ENCODE data around the gene CD99L2.

CD99L2 gene

DNA sequence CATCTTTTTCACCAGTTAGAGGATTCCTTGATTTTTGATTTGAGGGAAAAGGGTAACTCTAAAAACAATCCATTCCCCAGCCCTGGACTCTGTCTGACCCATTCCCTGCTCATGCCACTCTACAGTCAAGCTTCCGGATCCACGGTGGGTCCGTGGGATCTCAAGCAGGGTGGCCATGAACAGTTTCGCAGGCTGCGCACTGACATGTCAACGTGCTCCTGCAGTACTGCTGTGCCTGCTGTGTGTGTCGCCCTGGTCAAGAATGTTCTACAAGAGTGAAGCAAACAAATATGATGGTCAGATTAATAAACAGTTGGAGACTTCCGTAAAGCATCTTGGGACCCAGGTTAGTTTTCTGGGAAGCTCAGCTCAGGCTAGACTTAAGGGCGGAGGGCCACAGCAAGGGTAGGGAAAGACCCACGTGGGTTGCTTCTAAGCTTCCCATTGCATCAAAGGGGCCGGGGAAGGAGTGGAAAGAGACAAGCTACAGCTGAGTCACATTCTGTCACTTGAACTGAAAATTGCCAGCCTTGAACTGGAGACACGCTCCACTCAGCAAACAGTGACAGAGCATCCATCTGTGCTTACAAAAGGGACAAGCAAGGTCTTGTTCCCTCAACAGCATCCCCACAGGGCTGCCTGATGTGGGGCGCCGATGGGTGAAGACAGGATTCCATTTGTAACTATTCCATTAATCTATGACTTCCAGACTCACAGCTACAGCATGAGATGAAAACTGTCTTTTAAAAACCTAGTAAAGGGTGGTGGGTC is 123.5 kb downstream of the CD99L2 start:
- no peaks in the 10 kb centered on the region for H3K9me3 ChIP-seq (ENCODE audit: control insufficient read depth, insufficient read depth, low read length)
- H3K27me3 ChIP-seq (ENCODE audit: control insufficient read depth, insufficient read depth, low read length), result no peaks in the 10 kb centered on the region

DNA sequence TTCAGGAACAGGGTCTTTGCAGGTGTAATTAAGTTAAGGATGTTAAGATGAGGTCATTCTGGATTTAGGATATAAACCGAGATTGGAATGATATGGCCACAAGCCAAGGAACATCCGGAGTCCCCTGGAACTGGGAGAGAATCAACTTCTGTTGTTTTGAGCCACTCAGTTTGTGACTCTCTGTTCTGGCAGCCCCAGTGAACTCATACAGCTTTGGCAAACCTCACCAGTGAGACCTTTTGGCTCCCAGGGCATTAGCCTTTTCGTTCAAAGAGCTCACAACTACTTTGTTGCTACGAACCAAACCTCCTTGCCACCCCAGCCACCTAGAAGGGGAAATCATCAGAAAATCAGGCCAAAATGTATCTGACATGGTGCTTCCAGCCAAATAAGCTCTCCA is 124.8 kb downstream of the CD99L2 start:
- Histone ChIP-seq H3K27me3 (ENCODE audit: control insufficient read depth, insufficient read depth, low read length) (no peaks in the 10 kb centered on the region), H3K36me3 (ENCODE audit: control insufficient read depth, insufficient read depth, low read length) (peaks cover 6% of the 10 kb centered on the region), H3K9ac (ENCODE audit: low read depth, low read length) (no peak overlapping the region), H3K4me1 (ENCODE audit: control insufficient read depth, insufficient read depth, low read length) (no peaks in the 10 kb centered on the region), H3K9me3 (ENCODE audit: control insufficient read depth, insufficient read depth, low read length) (no peaks in the 10 kb centered on the region), H3K4me3 (ENCODE audit: low read depth, low read length) (no peak overlapping the region)

More for the DNA sequence above, 123.5 kb downstream of the CD99L2 start:
- no peak overlapping the region for H3K4me3 ChIP-seq (ENCODE audit: low read depth, low read length)
- no peaks in the 10 kb centered on the region for H3K4me1 ChIP-seq (ENCODE audit: control insufficient read depth, insufficient read depth, low read length)
- H3K36me3 ChIP-seq (ENCODE audit: control insufficient read depth, insufficient read depth, low read length), result peaks cover 6% of the 10 kb centered on the region
- H3K9ac ChIP-seq (ENCODE audit: low read depth, low read length), result no peak overlapping the region

DNA sequence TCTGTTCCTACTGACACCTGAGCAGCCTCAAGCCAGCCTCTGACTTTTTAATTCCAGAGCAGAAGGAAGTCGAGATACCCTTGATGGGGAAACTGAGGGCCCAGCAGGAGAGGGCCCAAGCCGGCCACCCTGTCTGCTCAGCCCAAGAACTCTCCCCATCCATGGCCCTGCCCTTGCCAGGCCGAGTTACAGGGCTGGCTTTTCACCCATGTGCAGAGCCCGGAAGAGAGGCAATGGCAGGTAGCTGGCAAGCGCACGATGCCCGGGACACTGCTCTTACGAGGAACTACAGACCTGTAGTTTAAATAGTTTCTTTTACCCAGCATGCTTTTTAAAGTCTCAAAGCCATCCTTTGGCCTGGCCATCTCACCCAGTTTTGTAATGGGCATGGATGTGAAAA is 125.4 kb downstream of the CD99L2 start:
- Histone ChIP-seq H3K9ac (ENCODE audit: low read depth, low read length) (no peak overlapping the region), H3K4me1 (ENCODE audit: control insufficient read depth, insufficient read depth, low read length) (no peaks in the 10 kb centered on the region), H3K4me3 (ENCODE audit: low read depth, low read length) (no peak overlapping the region), H3K27me3 (ENCODE audit: control insufficient read depth, insufficient read depth, low read length) (no peaks in the 10 kb centered on the region), H3K36me3 (ENCODE audit: control insufficient read depth, insufficient read depth, low read length) (peaks cover 11% of the 10 kb centered on the region), H3K9me3 (ENCODE audit: control insufficient read depth, insufficient read depth, low read length) (no peaks in the 10 kb centered on the region)

- H3K4me1 ChIP-seq (ENCODE audit: control insufficient read depth, insufficient read depth, low read length), result no peaks in the 10 kb centered on the region
Measured at GRCh38 chrX:150772150-150772970, 126.1 kb downstream of the CD99L2 start.

DNA sequence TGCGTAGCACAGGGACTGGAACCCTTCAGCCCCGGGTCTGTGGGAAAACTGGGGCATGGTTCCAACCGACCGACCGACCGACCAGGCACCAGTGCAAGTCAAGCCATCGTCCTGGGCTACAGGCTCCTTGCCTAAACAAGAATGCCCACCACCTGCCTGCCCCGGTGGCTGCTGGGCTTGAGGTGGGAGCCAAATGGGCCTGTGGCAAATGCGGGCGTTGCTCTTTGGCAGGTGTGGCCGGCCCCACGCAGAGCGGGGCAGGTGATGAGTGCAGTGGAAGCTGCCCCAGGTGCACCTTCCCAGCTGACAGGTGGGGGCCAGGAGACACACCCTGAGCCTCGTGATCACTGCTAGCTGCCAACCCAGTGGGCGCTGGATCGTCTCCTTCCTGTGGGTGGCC is 127.4 kb downstream of the CD99L2 start:
- Histone ChIP-seq H3K36me3 (ENCODE audit: control insufficient read depth, insufficient read depth, low read length) (peaks cover 11% of the 10 kb centered on the region), H3K4me1 (ENCODE audit: control insufficient read depth, insufficient read depth, low read length) (no peaks in the 10 kb centered on the region), H3K9ac (ENCODE audit: low read depth, low read length) (no peak overlapping the region), H3K4me3 (ENCODE audit: low read depth, low read length) (no peak overlapping the region), H3K27me3 (ENCODE audit: control insufficient read depth, insufficient read depth, low read length) (no peaks in the 10 kb centered on the region), H3K9me3 (ENCODE audit: control insufficient read depth, insufficient read depth, low read length) (no peaks in the 10 kb centered on the region)

More at GRCh38 chrX:150772150-150772970, 126.1 kb downstream of the CD99L2 start:
- Histone ChIP-seq H3K4me3 (ENCODE audit: low read depth, low read length) (no peak overlapping the region), H3K27me3 (ENCODE audit: control insufficient read depth, insufficient read depth, low read length) (no peaks in the 10 kb centered on the region), H3K9ac (ENCODE audit: low read depth, low read length) (no peak overlapping the region), H3K9me3 (ENCODE audit: control insufficient read depth, insufficient read depth, low read length) (no peaks in the 10 kb centered on the region), H3K36me3 (ENCODE audit: control insufficient read depth, insufficient read depth, low read length) (peaks cover 11% of the 10 kb centered on the region)

DNA sequence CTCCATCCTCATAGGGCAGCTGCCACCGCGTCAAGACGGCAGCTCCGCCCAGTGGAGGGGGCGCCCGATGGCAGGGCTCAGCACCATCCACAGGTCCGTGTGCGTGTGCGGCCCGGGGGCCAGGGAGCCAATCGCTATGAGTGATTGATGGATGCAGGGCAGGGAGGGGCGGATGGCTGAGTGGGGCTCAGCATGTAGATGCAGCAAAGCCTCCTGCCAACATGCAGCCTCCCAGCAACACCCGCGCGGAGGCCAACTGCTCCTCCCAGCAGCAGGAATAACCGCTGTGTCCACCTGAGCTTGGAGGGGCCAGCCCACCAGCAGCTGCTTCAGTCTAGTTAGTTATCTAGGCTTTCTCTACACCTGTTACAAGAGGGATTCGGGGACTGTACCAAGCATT is 127.8 kb downstream of the CD99L2 start:
- H3K9ac ChIP-seq (ENCODE audit: low read depth, low read length), result no peak overlapping the region
- H3K9me3 ChIP-seq (ENCODE audit: control insufficient read depth, insufficient read depth, low read length), result no peaks in the 10 kb centered on the region
- H3K36me3 ChIP-seq (ENCODE audit: control insufficient read depth, insufficient read depth, low read length), result peaks cover 11% of the 10 kb centered on the region
- H3K4me3 ChIP-seq (ENCODE audit: low read depth, low read length), result no peak overlapping the region
- no peaks in the 10 kb centered on the region for H3K4me1 ChIP-seq (ENCODE audit: control insufficient read depth, insufficient read depth, low read length)
- H3K27me3 ChIP-seq (ENCODE audit: control insufficient read depth, insufficient read depth, low read length), result no peaks in the 10 kb centered on the region

DNA sequence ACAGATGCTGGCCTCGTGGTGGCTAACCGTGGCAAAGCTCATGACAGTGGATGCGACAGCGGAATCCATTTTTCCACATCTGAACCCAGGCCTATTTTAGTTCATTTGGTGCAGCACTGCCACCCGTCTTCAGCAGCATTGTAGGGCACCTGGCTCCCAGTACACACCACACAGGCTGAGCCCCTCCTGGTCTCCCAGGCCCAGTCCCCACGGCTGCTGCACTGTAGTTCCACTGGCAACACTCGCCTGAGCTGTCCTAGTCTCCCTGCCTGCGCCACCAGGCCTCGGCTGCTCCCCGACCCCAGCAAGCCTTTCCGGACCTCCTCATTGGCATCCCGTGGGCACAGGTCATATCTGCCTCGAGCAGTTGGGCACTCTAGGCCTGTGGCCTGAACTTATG is 129.1 kb downstream of the CD99L2 start:
- Histone ChIP-seq H3K4me1 (ENCODE audit: control insufficient read depth, insufficient read depth, low read length) (no peaks in the 10 kb centered on the region), H3K27me3 (ENCODE audit: control insufficient read depth, insufficient read depth, low read length) (no peaks in the 10 kb centered on the region), H3K36me3 (ENCODE audit: control insufficient read depth, insufficient read depth, low read length) (peaks cover 6% of the 10 kb centered on the region), H3K4me3 (ENCODE audit: low read depth, low read length) (no peak overlapping the region), H3K9ac (ENCODE audit: low read depth, low read length) (no peak overlapping the region), H3K9me3 (ENCODE audit: control insufficient read depth, insufficient read depth, low read length) (no peaks in the 10 kb centered on the region)

GRCh38 chrX:150768580-150769190 is 129.8 kb downstream of the CD99L2 start:
- Histone ChIP-seq H3K27me3 (ENCODE audit: control insufficient read depth, insufficient read depth, low read length) (no peaks in the 10 kb centered on the region), H3K4me1 (ENCODE audit: control insufficient read depth, insufficient read depth, low read length) (no peaks in the 10 kb centered on the region), H3K36me3 (ENCODE audit: control insufficient read depth, insufficient read depth, low read length) (peaks cover 6% of the 10 kb centered on the region), H3K9ac (ENCODE audit: low read depth, low read length) (no peak overlapping the region), H3K9me3 (ENCODE audit: control insufficient read depth, insufficient read depth, low read length) (no peaks in the 10 kb centered on the region), H3K4me3 (ENCODE audit: low read depth, low read length) (no peak overlapping the region)

- Histone ChIP-seq H3K9ac (ENCODE audit: low read depth, low read length) (no peak overlapping the region), H3K27me3 (ENCODE audit: control insufficient read depth, insufficient read depth, low read length) (no peaks in the 10 kb centered on the region), H3K9me3 (ENCODE audit: control insufficient read depth, insufficient read depth, low read length) (no peaks in the 10 kb centered on the region), H3K4me3 (ENCODE audit: low read depth, low read length) (no peak overlapping the region), H3K36me3 (ENCODE audit: control insufficient read depth, insufficient read depth, low read length) (peaks cover 6% of the 10 kb centered on the region), H3K4me1 (ENCODE audit: control insufficient read depth, insufficient read depth, low read length) (no peaks in the 10 kb centered on the region)
Measured at GRCh38 chrX:150768132-150768485, 130.4 kb downstream of the CD99L2 start.

DNA sequence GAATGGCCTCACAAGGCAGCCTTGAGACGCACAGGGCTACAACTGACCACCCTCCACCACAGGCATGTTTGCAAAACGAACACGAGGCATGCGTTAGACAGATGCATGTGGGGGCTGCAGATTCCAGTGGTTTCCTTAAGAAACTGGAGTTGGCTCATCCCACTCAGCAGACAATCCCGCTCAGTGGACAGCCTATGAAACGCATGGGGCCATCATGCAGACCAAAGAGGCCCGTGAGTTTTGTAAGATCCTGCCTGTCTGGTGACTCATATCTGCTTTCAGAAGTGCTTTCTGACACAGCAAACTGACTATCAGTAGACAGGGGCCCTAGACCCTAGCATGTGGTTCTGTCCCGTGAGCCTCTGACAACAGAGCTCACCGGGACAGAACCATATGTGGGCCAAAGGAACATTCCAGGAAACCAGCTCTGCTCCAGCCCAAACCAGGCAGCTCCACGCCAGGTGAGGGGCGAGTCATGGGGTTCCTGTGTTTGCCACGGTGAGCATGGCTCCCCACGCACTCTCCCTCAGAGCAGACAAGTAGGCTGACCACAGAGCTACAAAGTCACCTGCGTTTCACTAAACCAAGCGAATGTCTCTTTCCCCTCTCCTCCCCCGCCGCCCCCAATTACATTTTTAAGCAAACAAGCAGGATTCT is 130.9 kb downstream of the CD99L2 start:
- Histone ChIP-seq H3K4me1 (ENCODE audit: control insufficient read depth, insufficient read depth, low read length) (no peaks in the 10 kb centered on the region), H3K9me3 (ENCODE audit: control insufficient read depth, insufficient read depth, low read length) (no peaks in the 10 kb centered on the region), H3K4me3 (ENCODE audit: low read depth, low read length) (no peak overlapping the region), H3K36me3 (ENCODE audit: control insufficient read depth, insufficient read depth, low read length) (peaks cover 6% of the 10 kb centered on the region), H3K27me3 (ENCODE audit: control insufficient read depth, insufficient read depth, low read length) (no peaks in the 10 kb centered on the region), H3K9ac (ENCODE audit: low read depth, low read length) (no peak overlapping the region)

DNA sequence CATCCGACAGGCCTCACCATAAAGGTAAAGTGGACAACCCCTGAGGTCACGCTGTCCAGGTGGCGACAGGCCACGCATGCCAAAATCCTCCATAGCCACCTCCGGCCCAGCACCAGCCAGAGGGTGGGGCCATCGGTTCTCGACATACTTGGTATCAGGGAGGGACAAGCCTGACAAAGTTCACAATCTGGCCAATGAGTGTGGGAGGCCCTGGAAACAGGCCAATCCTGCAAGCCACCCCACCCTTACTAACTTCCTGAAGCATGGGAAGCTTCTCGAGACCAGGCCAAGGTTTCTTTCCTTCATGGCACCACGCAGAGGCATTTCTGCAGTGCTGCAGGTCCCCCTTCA is 131.4 kb downstream of the CD99L2 start:
- H3K36me3 ChIP-seq (ENCODE audit: control insufficient read depth, insufficient read depth, low read length), result peaks cover 10% of the 10 kb centered on the region
- H3K4me1 ChIP-seq (ENCODE audit: control insufficient read depth, insufficient read depth, low read length), result no peaks in the 10 kb centered on the region
- H3K9me3 ChIP-seq (ENCODE audit: control insufficient read depth, insufficient read depth, low read length), result no peaks in the 10 kb centered on the region
- no peak overlapping the region for H3K4me3 ChIP-seq (ENCODE audit: low read depth, low read length)
- no peak overlapping the region for H3K9ac ChIP-seq (ENCODE audit: low read depth, low read length)
- no peaks in the 10 kb centered on the region for H3K27me3 ChIP-seq (ENCODE audit: control insufficient read depth, insufficient read depth, low read length)
